Measurements from ENCODE around the gene ME3. TPM values are rescaled to one million over a fixed set of nuclear protein-coding genes. Genes with fewer than 3 reads are reported as not detected.

ME3 gene
- total RNA-seq, 1 donor from 2014 or later, result 33.4 TPM

- no peak for TF ChIP-seq CTCF (IDR thresholded peaks at IDR 0.05; ENCODE audit: borderline replicate concordance)
- Histone ChIP-seq H3K27ac (replicated peaks) (peak overlapping the region; percentile 32), H3K27me3 (ENCODE audit: low read depth) (no peaks in the 10 kb centered on the region), H3K4me3 (no peak overlapping the region), H3K36me3 (peaks cover 5% of the 10 kb centered on the region), H3K4me1 (peaks cover 54% of the 10 kb centered on the region), H3K9me3 (replicated peaks) (no peaks in the 10 kb centered on the region)
- no peak for DNase-seq
- intact Hi-C loops (cut with micrococcal nuclease), result loop anchor here (5.0 to 10.0 kb wide), 2 partner anchors 156 to 358 kb away; no protein-coding TSS in a partner anchor
Observed at GRCh38 chr11:86459002-86459385, 213.4 kb downstream of the ME3 start.

GRCh38 chr11:86458294-86459001 lies 214.0 kb downstream of the ME3 start:
- intact Hi-C loops (cut with micrococcal nuclease), result loop anchor here (5.0 to 10.0 kb wide), 2 partner anchors 156 to 359 kb away; no protein-coding TSS in a partner anchor
- no peaks in the 10 kb centered on the region for H3K27me3 ChIP-seq (ENCODE audit: low read depth)
- no peak for DNase-seq
- H3K27ac ChIP-seq (replicated peaks), result peak overlapping the region; percentile 32
- no peaks in the 10 kb centered on the region for H3K9me3 ChIP-seq (replicated peaks)
- peaks cover 5% of the 10 kb centered on the region for H3K36me3 ChIP-seq
- H3K4me3 ChIP-seq, result no peak overlapping the region
- peaks cover 54% of the 10 kb centered on the region for H3K4me1 ChIP-seq
- no peak for TF ChIP-seq CTCF (IDR thresholded peaks at IDR 0.05; ENCODE audit: borderline replicate concordance)

GRCh38 chr11:86456075-86456939 lies 216.1 kb downstream of the ME3 start:
- Histone ChIP-seq H3K4me1 (peaks cover 52% of the 10 kb centered on the region), H3K27me3 (ENCODE audit: low read depth) (no peaks in the 10 kb centered on the region), H3K9me3 (replicated peaks) (no peaks in the 10 kb centered on the region), H3K36me3 (no peaks in the 10 kb centered on the region), H3K4me3 (no peak overlapping the region), H3K27ac (replicated peaks) (peak overlapping the region; percentile 38)
- peak; percentile 93 for TF ChIP-seq CTCF (IDR thresholded peaks at IDR 0.05; ENCODE audit: borderline replicate concordance)
- intact Hi-C loops (cut with micrococcal nuclease), result loop anchor here (5.0 to 10.0 kb wide), 2 partner anchors 158 to 361 kb away; no protein-coding TSS in a partner anchor
- peak; percentile 82 for DNase-seq

- H3K4me3 ChIP-seq, result no peak overlapping the region
- no peaks in the 10 kb centered on the region for H3K9me3 ChIP-seq (replicated peaks)
- H3K36me3 ChIP-seq, result no peaks in the 10 kb centered on the region
- intact Hi-C loops (cut with micrococcal nuclease), result loop anchor here (10.0 kb wide), 1 partner anchor 161 kb away; no protein-coding TSS in a partner anchor
- H3K27me3 ChIP-seq (ENCODE audit: low read depth), result no peaks in the 10 kb centered on the region
- TF ChIP-seq CTCF (IDR thresholded peaks at IDR 0.05; ENCODE audit: borderline replicate concordance), result no peak
- no peak for DNase-seq
- H3K27ac ChIP-seq (replicated peaks), result no peak overlapping the region
- peaks cover 24% of the 10 kb centered on the region for H3K4me1 ChIP-seq
Observed at GRCh38 chr11:86453290-86454030, 219.0 kb downstream of the ME3 start.
